Mesenchymal stem cell (in vitro differentiated cells and primary cell): ENCODE data around the gene THAP11.

Experiments used
- DNase-seq: peaks from one replicate; pipeline ENCODE4 v3.0.0-alpha.2; 2013
- H2AFZ ChIP-seq: one replicate; pipeline ENCODE4 v1.6.1; 2013; ENCODE audit warnings: low read depth, mild to moderate bottlenecking, control low read depth, inconsistent platforms, low read length, moderate library complexity
- H2AK5ac ChIP-seq: 2 replicates; pipeline ENCODE4 v1.6.1; 2013; ENCODE audit warnings: low read length, moderate library complexity, mild to moderate bottlenecking, inconsistent platforms; ENCODE audit not compliant: severe bottlenecking
- H2BK120ac ChIP-seq: one replicate; pipeline ENCODE4 v1.6.1; 2013; ENCODE audit warnings: low read depth, mild to moderate bottlenecking, inconsistent platforms, low read length, moderate library complexity
- H2BK12ac ChIP-seq, 2 experiments: one replicate each; pipeline ENCODE4 v1.6.1; 2013; ENCODE audit warnings: inconsistent platforms in 2 of 2, low read length in 2 of 2, mild to moderate bottlenecking in 2 of 2, moderate library complexity in 2 of 2, control low read depth in 1 of 2
- H2BK15ac ChIP-seq: one replicate; pipeline ENCODE4 v1.6.1; 2013; ENCODE audit warnings: mild to moderate bottlenecking, low read depth, inconsistent platforms; ENCODE audit not compliant: poor library complexity, severe bottlenecking
- H2BK5ac ChIP-seq: 2 replicates; pipeline ENCODE4 v1.6.1; 2013; ENCODE audit warnings: low read depth, mild to moderate bottlenecking, low read length, control low read depth, inconsistent platforms; ENCODE audit not compliant: poor library complexity, severe bottlenecking
- H3K14ac ChIP-seq, 2 experiments: one replicate each; pipeline ENCODE4 v1.6.1; 2013; ENCODE audit warnings: inconsistent platforms in 2 of 2, low read length in 2 of 2, control low read depth in 1 of 2, mild to moderate bottlenecking in 1 of 2, moderate library complexity in 1 of 2
- H3K18ac ChIP-seq, 2 experiments: one replicate each; pipeline ENCODE4 v1.6.1; 2013; ENCODE audit warnings: inconsistent platforms in 2 of 2, low read length in 2 of 2, control low read depth in 1 of 2, low read depth in 1 of 2, mild to moderate bottlenecking in 1 of 2
- H3K23ac ChIP-seq, 2 experiments: one replicate each; pipeline ENCODE4 v1.6.1; 2013; ENCODE audit warnings: inconsistent platforms in 2 of 2, low read length in 2 of 2, mild to moderate bottlenecking in 2 of 2, moderate library complexity in 2 of 2, control low read depth in 1 of 2
- H3K27ac ChIP-seq: 2 replicates; pipeline ENCODE4 v1.5.1; 2013; ENCODE audit warnings: mild to moderate bottlenecking, moderate library complexity, low read length, control low read depth, inconsistent platforms; ENCODE audit not compliant: poor library complexity, severe bottlenecking
- H3K27me3 ChIP-seq, 2 experiments: 2 replicates each; pipeline versions ENCODE4 v1.6.1 to v1.7.0; 2013; ENCODE audit warnings: low read length in 2 of 2, mild to moderate bottlenecking in 2 of 2, moderate library complexity in 2 of 2, control low read depth in 1 of 2, inconsistent platforms in 1 of 2; ENCODE audit not compliant: control insufficient read depth in 1 of 2, insufficient read depth in 1 of 2
- H3K36me3 ChIP-seq, 2 experiments: 2 replicates each; pipeline versions ENCODE4 v1.6.1 to v1.7.0; 2013; ENCODE audit warnings: low read length in 2 of 2, control low read depth in 1 of 2, inconsistent platforms in 1 of 2, low read depth in 1 of 2, mild to moderate bottlenecking in 1 of 2; ENCODE audit not compliant: insufficient read depth in 2 of 2, control insufficient read depth in 1 of 2
- H3K4ac ChIP-seq, 2 experiments: one replicate each; pipeline ENCODE4 v1.6.1; 2013; ENCODE audit warnings: inconsistent platforms in 2 of 2, low read length in 2 of 2, mild to moderate bottlenecking in 2 of 2, moderate library complexity in 2 of 2, control low read depth in 1 of 2, low read depth in 1 of 2
- H3K4me1 ChIP-seq: 2 replicates; pipeline ENCODE4 v1.6.1; 2013; ENCODE audit warnings: low read depth, low read length, control low read depth; ENCODE audit not compliant: control insufficient read depth, insufficient read depth
- H3K4me2 ChIP-seq: 2 replicates; pipeline ENCODE4 v1.6.1; 2013; ENCODE audit warnings: low read length, mild to moderate bottlenecking, inconsistent platforms; ENCODE audit not compliant: poor library complexity, severe bottlenecking
- H3K4me3 ChIP-seq, 2 experiments: 2 replicates each; pipeline versions ENCODE4 v1.5.1 to v1.7.0; 2013; ENCODE audit warnings: low read length in 2 of 2, mild to moderate bottlenecking in 2 of 2, control low read depth in 1 of 2, low read depth in 1 of 2; ENCODE audit not compliant: insufficient read depth in 1 of 2
- H3K79me1 ChIP-seq: replicated peaks from 2 replicates; pipeline ENCODE4 v1.6.1; 2013; ENCODE audit warnings: mild to moderate bottlenecking, control low read depth, low read length, inconsistent platforms; ENCODE audit not compliant: poor library complexity, severe bottlenecking
- H3K9ac ChIP-seq: 2 replicates; pipeline ENCODE4 v1.7.0; 2013; ENCODE audit warnings: mild to moderate bottlenecking, low read length, moderate library complexity
- H3K9me3 ChIP-seq: 2 replicates; pipeline ENCODE4 v1.7.0; 2013; ENCODE audit warnings: mild to moderate bottlenecking, low read length; ENCODE audit not compliant: control insufficient read depth
- H4K8ac ChIP-seq: one replicate; pipeline ENCODE4 v1.6.1; 2013; ENCODE audit warnings: inconsistent platforms, mild to moderate bottlenecking, low read length, moderate library complexity
- H4K91ac ChIP-seq: one replicate; pipeline ENCODE4 v1.6.1; 2013; ENCODE audit warnings: mild to moderate bottlenecking, low read length, inconsistent platforms
- WGBS: methylation state at CpG from one replicate; pipeline ENCODE4 v1.1.7; 2013; ENCODE audit warnings: mixed read lengths; 5-methylcytosine and 5-hydroxymethylcytosine counted together

THAP11 gene

GRCh38 chr16:67820608-67821259 is 21.4 kb upstream of the THAP11 start:
- Histone ChIP-seq H2BK120ac (no peak overlapping the region), H2AFZ (no peak overlapping the region), H4K8ac (no peak overlapping the region), H3K9me3 (no peaks in the 10 kb centered on the region), H2AK5ac (no peak overlapping the region), H3K23ac (no peak overlapping the region), H2BK15ac (no peak overlapping the region), H4K91ac (no peak overlapping the region), H3K4ac (no peak overlapping the region), H3K18ac (no peak overlapping the region), H3K27me3 (no peaks in the 10 kb centered on the region), H3K4me1 (peaks cover 2% of the 10 kb centered on the region), H2BK12ac (no peak overlapping the region), H3K9ac (no peak overlapping the region), H2BK5ac (no peak overlapping the region), H3K14ac (no peak overlapping the region), H3K36me3 (peaks cover 1 to 4% of the 10 kb centered on the region in 2 experiments), H3K79me1 (no peaks in the 10 kb centered on the region), H3K4me3 (no peak overlapping the region), H3K27ac (no peak overlapping the region), H3K4me2 (no peak overlapping the region)
- WGBS, result 88% methylated on average over 11 of the region's 11 CpGs
- no peak for DNase-seq

- H3K9ac ChIP-seq, result no peak overlapping the region
- no peak overlapping the region for H2BK12ac ChIP-seq
- peaks cover 18 to 21% of the 10 kb centered on the region in 2 experiments for H3K36me3 ChIP-seq
- H3K4me2 ChIP-seq, result no peak overlapping the region
- WGBS, result 94% methylated on average over 2 of the region's 2 CpGs
- H3K27ac ChIP-seq, result no peak overlapping the region
- no peaks in the 10 kb centered on the region for H3K79me1 ChIP-seq
- peaks cover 2% of the 10 kb centered on the region for H3K4me1 ChIP-seq
- no peak overlapping the region for H4K8ac ChIP-seq
- H3K23ac ChIP-seq, result no peak overlapping the region
- DNase-seq, result peak; percentile 6
- H3K14ac ChIP-seq, result no peak overlapping the region
- H2BK15ac ChIP-seq, result no peak overlapping the region
- no peaks in the 10 kb centered on the region for H3K27me3 ChIP-seq
- no peaks in the 10 kb centered on the region for H3K9me3 ChIP-seq
- no peak overlapping the region for H2AK5ac ChIP-seq
- no peak overlapping the region for H4K91ac ChIP-seq
- no peak overlapping the region for H3K4me3 ChIP-seq
- H2BK5ac ChIP-seq, result no peak overlapping the region
- no peak overlapping the region for H2AFZ ChIP-seq
- no peak overlapping the region for H3K18ac ChIP-seq
- no peak overlapping the region for H2BK120ac ChIP-seq
- H3K4ac ChIP-seq, result no peak overlapping the region
Observed at GRCh38 chr16:67822511-67822910, 19.6 kb upstream of the THAP11 start.

GRCh38 chr16:67825119-67825518 is 17.0 kb upstream of the THAP11 start:
- Histone ChIP-seq H4K91ac (peak overlapping the region; percentile 8), H3K4me2 (no peak overlapping the region), H3K36me3 (peaks cover 44 to 47% of the 10 kb centered on the region in 2 experiments), H4K8ac (no peak overlapping the region), H2BK12ac (no peak overlapping the region), H3K4me3 (no peak overlapping the region), H2BK120ac (no peak overlapping the region), H3K4ac (no peak overlapping the region), H3K18ac (no peak overlapping the region), H3K79me1 (no peaks in the 10 kb centered on the region), H3K9me3 (no peaks in the 10 kb centered on the region), H3K4me1 (peaks cover 2% of the 10 kb centered on the region), H3K27me3 (no peaks in the 10 kb centered on the region), H2AFZ (no peak overlapping the region), H3K14ac (peak overlapping the region in 1 of 2 experiments; percentile 62), H3K9ac (no peak overlapping the region), H2AK5ac (no peak overlapping the region), H2BK5ac (no peak overlapping the region), H2BK15ac (no peak overlapping the region), H3K23ac (no peak overlapping the region), H3K27ac (no peak overlapping the region)
- no peak for DNase-seq
- 96% methylated on average over 7 of the region's 8 CpGs for WGBS

DNA sequence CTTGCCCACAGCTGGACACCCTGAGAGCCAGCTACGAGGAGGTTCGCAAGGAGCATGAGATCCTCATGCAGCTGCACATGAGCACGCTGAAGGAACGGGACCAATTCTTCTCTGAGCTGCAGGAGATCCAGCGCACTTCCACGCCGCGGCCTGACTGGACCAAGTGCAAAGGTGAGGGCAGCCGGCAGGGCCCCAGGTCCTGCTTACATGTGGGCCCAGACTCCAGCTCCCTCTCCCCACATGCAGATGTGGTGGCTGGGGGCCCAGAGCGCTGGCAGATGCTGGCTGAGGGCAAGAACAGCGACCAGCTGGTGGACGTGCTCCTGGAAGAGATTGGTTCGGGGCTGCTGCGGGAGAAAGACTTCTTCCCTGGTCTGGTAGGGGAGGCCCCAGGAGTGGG is 16.2 kb upstream of the THAP11 start:
- Histone ChIP-seq H2AK5ac (no peak overlapping the region), H3K23ac (no peak overlapping the region), H3K4me1 (peaks cover under 1% of the 10 kb centered on the region), H3K18ac (no peak overlapping the region), H3K9ac (no peak overlapping the region), H3K27me3 (no peaks in the 10 kb centered on the region), H2BK120ac (no peak overlapping the region), H2BK5ac (no peak overlapping the region), H3K4ac (no peak overlapping the region), H3K27ac (no peak overlapping the region), H4K8ac (no peak overlapping the region), H4K91ac (no peak overlapping the region), H3K4me2 (no peak overlapping the region), H3K9me3 (no peaks in the 10 kb centered on the region), H3K79me1 (peaks cover 2% of the 10 kb centered on the region), H3K14ac (no peak overlapping the region), H2BK15ac (no peak overlapping the region), H2BK12ac (no peak overlapping the region), H3K36me3 (peaks cover 52 to 55% of the 10 kb centered on the region in 2 experiments), H2AFZ (no peak overlapping the region), H3K4me3 (no peak overlapping the region)
- no peak for DNase-seq
- 97% methylated on average over 14 of the region's 14 CpGs for WGBS
